Neuron (in vitro differentiated cells): ENCODE data around the gene DYNC1LI2.
"Not testable (repeated sequence)": the region's sequence is repeated elsewhere in the genome, so short reads cannot be mapped to it uniquely, and the experiment has no call there.

Source experiments
- H2AFZ ChIP-seq: one replicate; pipeline ENCODE4 v1.6.1; 2013; ENCODE audit warnings: low read depth, mild to moderate bottlenecking, inconsistent platforms, low read length, moderate library complexity
- H3K27me3 ChIP-seq: one replicate; pipeline ENCODE4 v1.6.1; 2013; ENCODE audit warnings: low read length; ENCODE audit not compliant: insufficient read depth
- H3K36me3 ChIP-seq: one replicate; pipeline ENCODE4 v1.6.1; 2013; ENCODE audit warnings: low read length; ENCODE audit not compliant: insufficient read depth
- H3K4me1 ChIP-seq: one replicate; pipeline ENCODE4 v1.6.1; 2013; ENCODE audit warnings: low read length; ENCODE audit not compliant: insufficient read depth
- H3K4me3 ChIP-seq: 2 replicates; pipeline ENCODE4 v1.5.1; 2013; ENCODE audit warnings: mild to moderate bottlenecking, low read length, moderate library complexity
- H3K9me3 ChIP-seq: one replicate; pipeline ENCODE4 v1.6.1; 2013; ENCODE audit warnings: low read length

DYNC1LI2 gene

GRCh38 chr16:66689282-66689681 is 62.1 kb downstream of the DYNC1LI2 start:
- H2AFZ ChIP-seq, result no peak overlapping the region
- no peaks in the 10 kb centered on the region for H3K36me3 ChIP-seq
- H3K9me3 ChIP-seq, result no peaks in the 10 kb centered on the region
- H3K27me3 ChIP-seq, result no peaks in the 10 kb centered on the region
- peaks cover 8% of the 10 kb centered on the region for H3K4me1 ChIP-seq
- H3K4me3 ChIP-seq, result no peak overlapping the region

- Histone ChIP-seq H3K4me1 (peaks cover 8% of the 10 kb centered on the region), H2AFZ (no peak overlapping the region), H3K36me3 (no peaks in the 10 kb centered on the region), H3K9me3 (no peaks in the 10 kb centered on the region), H3K4me3 (no peak overlapping the region), H3K27me3 (no peaks in the 10 kb centered on the region)
Measured at GRCh38 chr16:66687906-66688625, 63.3 kb downstream of the DYNC1LI2 start.

GRCh38 chr16:66685501-66686115 is 65.8 kb downstream of the DYNC1LI2 start:
- not testable (repeated sequence) for H2AFZ ChIP-seq, H3K4me3 ChIP-seq, H3K27me3 ChIP-seq, H3K4me1 ChIP-seq, H3K36me3 ChIP-seq, H3K9me3 ChIP-seq

DNA sequence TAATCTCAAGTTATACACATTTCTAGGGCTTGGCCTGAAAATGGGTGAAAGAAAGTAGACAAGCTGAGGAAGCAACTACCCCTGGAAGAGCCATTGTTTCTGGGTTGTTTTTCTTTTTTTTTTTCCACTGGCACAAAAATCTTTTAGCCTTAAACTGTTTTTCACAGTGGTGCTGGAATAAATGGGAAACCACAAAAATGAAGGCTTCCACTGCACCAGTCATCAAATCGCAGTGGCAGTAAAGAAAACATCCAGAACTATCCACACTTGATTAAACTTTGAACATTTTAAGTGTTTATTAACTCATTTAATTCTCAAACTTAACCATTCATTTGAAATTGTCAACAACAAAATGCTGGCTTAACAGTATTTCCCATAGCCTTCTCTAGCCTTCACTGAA is 69.1 kb downstream of the DYNC1LI2 start:
- Histone ChIP-seq H3K27me3 (no peaks in the 10 kb centered on the region), H3K36me3 (no peaks in the 10 kb centered on the region), H3K4me3 (no peak overlapping the region), H3K9me3 (no peaks in the 10 kb centered on the region), H2AFZ (no peak overlapping the region), H3K4me1 (no peaks in the 10 kb centered on the region)

GRCh38 chr16:66681676-66682075 is 69.7 kb downstream of the DYNC1LI2 start:
- no peaks in the 10 kb centered on the region for H3K4me1 ChIP-seq

DNA sequence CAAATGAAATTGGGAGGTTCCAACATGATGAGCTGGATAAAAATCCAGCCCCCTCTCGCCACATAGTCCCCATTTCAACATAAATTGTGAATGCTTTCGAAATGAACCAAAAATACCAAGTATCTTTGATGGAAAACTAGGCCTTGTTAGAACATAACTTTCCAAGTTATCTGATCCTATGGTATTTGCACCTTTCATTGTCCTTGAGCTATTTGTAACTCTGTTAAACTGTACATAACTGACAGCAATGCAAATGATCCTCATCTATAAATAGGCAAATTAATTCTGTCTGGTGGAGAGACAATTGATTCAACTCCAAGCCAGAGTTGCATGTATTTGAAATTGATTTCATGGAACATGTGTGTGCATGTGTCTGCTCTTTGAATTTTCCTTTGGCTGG is 73.1 kb downstream of the DYNC1LI2 start:
- H3K27me3 ChIP-seq, result no peaks in the 10 kb centered on the region
- no peaks in the 10 kb centered on the region for H3K9me3 ChIP-seq
- H2AFZ ChIP-seq, result no peak overlapping the region
- H3K36me3 ChIP-seq, result no peaks in the 10 kb centered on the region
- H3K4me3 ChIP-seq, result no peak overlapping the region
- H3K4me1 ChIP-seq, result no peaks in the 10 kb centered on the region

More at GRCh38 chr16:66681676-66682075, 69.7 kb downstream of the DYNC1LI2 start:
- no peaks in the 10 kb centered on the region for H3K36me3 ChIP-seq
- no peak overlapping the region for H2AFZ ChIP-seq
- H3K9me3 ChIP-seq, result no peaks in the 10 kb centered on the region
- no peak overlapping the region for H3K4me3 ChIP-seq
- H3K27me3 ChIP-seq, result no peaks in the 10 kb centered on the region

- H3K4me3 ChIP-seq, result no peak overlapping the region
- H3K9me3 ChIP-seq, result no peaks in the 10 kb centered on the region
- no peaks in the 10 kb centered on the region for H3K27me3 ChIP-seq
- H3K4me1 ChIP-seq, result no peaks in the 10 kb centered on the region
- H2AFZ ChIP-seq, result no peak overlapping the region
- no peaks in the 10 kb centered on the region for H3K36me3 ChIP-seq
Measured at GRCh38 chr16:66677836-66678235, 73.6 kb downstream of the DYNC1LI2 start.

DNA sequence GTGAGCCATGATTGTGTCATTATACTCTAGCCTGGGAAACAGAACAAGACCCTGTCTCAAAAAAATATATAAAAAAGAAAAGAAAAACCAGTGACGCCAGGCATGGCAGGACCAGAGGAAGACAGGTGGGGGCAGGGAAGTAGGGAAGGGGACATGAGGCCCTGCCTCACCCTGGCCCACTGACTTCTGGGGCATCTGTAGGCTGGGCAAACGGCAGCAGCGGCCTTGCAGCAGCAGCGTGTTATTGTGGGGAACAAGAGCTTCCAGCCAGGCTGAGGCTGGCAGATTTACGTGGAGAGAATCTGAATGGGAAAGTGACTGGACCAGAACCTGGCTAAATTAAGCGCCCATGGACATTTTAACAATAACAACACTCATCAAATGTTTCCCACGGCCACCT is 74.2 kb downstream of the DYNC1LI2 start:
- Histone ChIP-seq H3K4me1 (no peaks in the 10 kb centered on the region), H2AFZ (no peak overlapping the region), H3K4me3 (no peak overlapping the region), H3K9me3 (no peaks in the 10 kb centered on the region), H3K27me3 (no peaks in the 10 kb centered on the region), H3K36me3 (no peaks in the 10 kb centered on the region)

GRCh38 chr16:66676599-66676998 is 74.8 kb downstream of the DYNC1LI2 start:
- H3K4me3 ChIP-seq, result no peak overlapping the region
- no peaks in the 10 kb centered on the region for H3K36me3 ChIP-seq
- H3K9me3 ChIP-seq, result no peaks in the 10 kb centered on the region
- no peaks in the 10 kb centered on the region for H3K4me1 ChIP-seq
- no peak overlapping the region for H2AFZ ChIP-seq
- no peaks in the 10 kb centered on the region for H3K27me3 ChIP-seq

DNA sequence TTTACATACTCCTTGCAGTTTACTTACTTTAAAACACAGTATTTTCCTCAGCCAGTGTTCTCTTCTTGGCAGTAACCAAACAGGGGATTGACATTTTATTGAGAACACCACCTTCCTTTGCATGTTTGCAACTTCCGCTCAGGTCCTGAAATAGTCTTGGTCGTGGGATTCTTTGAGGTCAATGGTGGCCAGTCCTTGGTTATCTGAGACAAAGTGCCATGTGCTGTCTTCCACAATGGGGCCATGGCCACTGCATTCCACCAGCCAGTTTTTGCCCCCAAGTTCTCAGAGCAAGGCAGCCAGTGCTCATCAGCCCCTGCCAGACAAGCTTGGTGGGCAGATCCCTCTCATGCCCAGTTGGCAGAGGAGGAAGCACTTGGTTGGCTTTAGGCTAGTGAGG is 77.7 kb downstream of the DYNC1LI2 start:
- H2AFZ ChIP-seq, result no peak overlapping the region
- no peak overlapping the region for H3K4me3 ChIP-seq
- no peaks in the 10 kb centered on the region for H3K4me1 ChIP-seq
- no peaks in the 10 kb centered on the region for H3K36me3 ChIP-seq
- H3K27me3 ChIP-seq, result no peaks in the 10 kb centered on the region
- no peaks in the 10 kb centered on the region for H3K9me3 ChIP-seq
